Astrocyte of the spinal cord (primary cell): ENCODE results near the gene INSC.

Experiments
- DNase-seq: peaks from one replicate; pipeline ENCODE4 v3.0.0; 2011; ENCODE audit warnings: low read depth, low spot score
- H3K4me3 ChIP-seq: 2 replicates; pipeline ENCODE4 v1.5.1; 2011; ENCODE audit warnings: low read depth, mild to moderate bottlenecking, low read length, moderate library complexity
- in situ Hi-C: cut with HindIII; loops from 2 replicates; pipeline ENCODE4 v1.10.0; 2017; ENCODE audit warnings: low sequenced_read_pairs
- TF ChIP-seq, protein P1 (sequence below): IDR thresholded peaks from 2 replicates; pipeline ENCODE4 v1.5.1; 2012; ENCODE audit warnings: low read depth, mild to moderate bottlenecking, low read length, inconsistent platforms

The INSC gene

DNA sequence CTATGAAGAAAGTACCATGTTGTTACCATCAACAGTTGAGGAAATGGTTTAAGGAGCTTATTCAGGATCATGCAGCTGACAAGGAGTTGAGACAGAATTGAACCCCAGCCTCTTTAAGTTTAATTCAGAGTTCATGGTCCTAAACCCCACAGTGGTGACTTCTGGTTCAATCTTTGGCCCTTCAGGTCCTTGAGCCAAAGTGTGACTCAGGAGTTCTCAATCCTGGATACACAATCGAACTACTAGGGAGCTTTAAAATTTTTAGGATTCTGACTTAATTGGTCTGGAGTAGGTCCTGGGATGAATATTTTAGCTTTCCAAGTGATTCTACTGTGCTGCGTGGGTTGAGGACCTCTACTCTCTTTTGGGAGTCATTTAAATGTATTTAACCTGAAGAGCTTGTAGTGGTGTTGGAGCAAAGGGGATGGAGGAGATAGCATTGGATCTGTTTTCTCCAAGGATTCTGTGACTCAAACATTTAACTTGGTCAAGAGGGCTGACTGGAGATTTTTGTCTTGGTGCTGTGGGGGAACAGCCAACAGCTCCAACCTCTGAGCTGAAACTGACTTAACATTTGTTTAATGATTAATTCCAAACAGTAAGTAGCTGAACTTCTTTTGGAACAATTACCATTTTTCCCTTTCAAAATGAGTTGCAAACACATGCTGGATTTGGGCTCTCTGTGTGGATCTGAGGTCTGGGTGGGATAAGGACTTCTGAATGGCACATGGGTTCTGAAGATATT, 80.1 kb downstream of the INSC start:
- H3K4me3 ChIP-seq: no peak overlapping the region
- DNase-seq: peak; percentile 75
- TF ChIP-seq, protein P1, sequence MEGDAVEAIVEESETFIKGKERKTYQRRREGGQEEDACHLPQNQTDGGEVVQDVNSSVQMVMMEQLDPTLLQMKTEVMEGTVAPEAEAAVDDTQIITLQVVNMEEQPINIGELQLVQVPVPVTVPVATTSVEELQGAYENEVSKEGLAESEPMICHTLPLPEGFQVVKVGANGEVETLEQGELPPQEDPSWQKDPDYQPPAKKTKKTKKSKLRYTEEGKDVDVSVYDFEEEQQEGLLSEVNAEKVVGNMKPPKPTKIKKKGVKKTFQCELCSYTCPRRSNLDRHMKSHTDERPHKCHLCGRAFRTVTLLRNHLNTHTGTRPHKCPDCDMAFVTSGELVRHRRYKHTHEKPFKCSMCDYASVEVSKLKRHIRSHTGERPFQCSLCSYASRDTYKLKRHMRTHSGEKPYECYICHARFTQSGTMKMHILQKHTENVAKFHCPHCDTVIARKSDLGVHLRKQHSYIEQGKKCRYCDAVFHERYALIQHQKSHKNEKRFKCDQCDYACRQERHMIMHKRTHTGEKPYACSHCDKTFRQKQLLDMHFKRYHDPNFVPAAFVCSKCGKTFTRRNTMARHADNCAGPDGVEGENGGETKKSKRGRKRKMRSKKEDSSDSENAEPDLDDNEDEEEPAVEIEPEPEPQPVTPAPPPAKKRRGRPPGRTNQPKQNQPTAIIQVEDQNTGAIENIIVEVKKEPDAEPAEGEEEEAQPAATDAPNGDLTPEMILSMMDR: no peak
- in situ Hi-C loops: no loop called here

DNA sequence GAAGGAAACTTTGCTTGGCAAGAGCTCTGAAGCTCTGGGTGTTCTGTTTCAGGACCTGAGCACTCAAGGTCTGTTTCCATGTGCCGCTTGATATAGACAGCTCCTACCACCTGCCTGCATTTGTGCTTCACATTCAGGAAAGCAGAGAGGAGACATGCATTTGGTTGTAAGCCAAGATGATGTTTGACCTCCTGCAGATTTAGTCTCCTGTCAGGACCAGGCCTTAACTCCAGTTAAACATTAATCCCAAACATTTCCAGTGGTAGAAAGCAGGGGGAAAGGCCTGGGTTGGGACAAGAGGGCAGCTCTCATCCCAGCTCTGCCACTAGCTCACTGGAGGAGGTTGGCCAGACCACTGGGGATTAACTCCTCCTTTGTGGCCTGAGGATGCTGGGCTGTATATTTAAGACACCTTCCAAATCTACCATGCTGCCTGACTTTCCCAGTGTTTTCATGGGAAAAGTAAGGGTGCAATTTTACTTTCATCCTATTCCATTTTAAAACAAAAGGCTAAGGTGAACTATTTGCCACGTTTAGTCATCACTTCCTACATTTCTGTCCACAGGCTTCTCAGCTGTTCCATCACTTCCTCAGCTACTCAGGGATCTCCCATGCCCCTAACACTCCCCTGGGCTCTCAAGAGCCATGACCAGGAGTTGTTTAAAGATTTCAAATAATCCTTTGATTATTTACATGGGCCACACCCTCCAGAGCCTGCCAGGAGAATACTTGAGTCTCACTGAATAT, 80.9 kb downstream of the INSC start:
- in situ Hi-C loops: no loop called here
- H3K4me3 ChIP-seq: no peak overlapping the region
- DNase-seq: no peak
- TF ChIP-seq, protein P1: no peak

DNA sequence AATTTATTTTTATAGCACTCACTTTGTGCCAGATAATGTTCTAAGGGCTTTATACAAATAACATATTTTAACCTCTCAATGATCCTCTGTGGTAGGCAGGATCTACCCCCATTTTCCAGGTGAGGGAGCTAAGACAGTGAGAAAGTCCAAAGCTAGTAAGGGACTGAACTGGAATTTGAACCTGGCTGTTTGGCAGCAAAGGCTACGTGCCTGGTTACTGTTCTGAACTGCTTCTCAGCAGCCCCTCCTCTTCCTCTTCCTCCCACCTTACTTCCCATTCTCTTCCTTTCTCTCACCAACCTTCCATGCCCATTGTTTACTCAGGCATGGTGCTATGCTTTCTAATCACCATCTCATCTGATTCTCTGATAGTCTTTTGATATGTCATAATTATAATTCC, 82.0 kb downstream of the INSC start:
- DNase-seq: no peak
- no peak overlapping the region for H3K4me3 ChIP-seq
- in situ Hi-C loops: no loop called here
- TF ChIP-seq, protein P1: no peak

DNA sequence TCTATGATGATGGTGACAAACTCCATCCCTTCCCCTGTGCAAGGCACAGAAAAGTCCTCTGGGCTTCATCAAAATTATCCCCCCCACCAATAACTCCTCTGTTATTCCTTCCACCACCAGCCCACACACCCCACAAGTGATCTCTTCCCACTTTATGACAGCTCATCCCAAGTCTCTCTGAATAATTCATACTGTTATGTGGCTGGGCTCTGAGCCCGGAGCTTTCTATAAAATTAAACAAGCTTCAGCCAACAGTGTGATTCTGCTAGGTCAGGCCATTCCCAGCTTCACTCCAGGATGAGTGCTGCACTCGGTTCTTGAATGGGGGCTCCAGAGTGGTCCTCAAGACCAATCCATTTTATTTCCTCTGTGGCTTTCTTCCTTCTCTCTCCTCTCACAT, 83.0 kb downstream of the INSC start:
- in situ Hi-C loops: no loop called here
- TF ChIP-seq, protein P1: no peak
- no peak overlapping the region for H3K4me3 ChIP-seq
- DNase-seq: no peak

DNA sequence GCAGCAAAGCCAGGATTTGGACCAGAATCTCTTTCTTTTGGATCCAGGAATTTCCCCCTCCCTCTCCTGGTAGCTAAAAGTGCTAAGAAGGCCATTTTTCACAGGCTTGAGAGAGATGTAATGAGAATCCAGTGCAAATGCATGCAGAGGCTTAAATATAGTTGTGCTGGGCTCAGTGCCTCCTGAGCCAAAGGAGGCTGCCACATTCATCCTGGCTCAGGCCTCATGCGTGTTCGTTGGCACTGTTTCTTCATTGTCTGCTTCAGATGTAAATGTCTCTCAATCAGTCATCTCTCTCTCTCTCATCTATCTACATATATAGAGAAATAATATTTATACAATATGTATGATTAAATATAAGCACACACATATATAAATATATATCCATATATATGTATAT, 83.6 kb downstream of the INSC start:
- TF ChIP-seq, protein P1: no peak
- no peak overlapping the region for H3K4me3 ChIP-seq
- in situ Hi-C loops: no loop called here
- DNase-seq: no peak

DNA sequence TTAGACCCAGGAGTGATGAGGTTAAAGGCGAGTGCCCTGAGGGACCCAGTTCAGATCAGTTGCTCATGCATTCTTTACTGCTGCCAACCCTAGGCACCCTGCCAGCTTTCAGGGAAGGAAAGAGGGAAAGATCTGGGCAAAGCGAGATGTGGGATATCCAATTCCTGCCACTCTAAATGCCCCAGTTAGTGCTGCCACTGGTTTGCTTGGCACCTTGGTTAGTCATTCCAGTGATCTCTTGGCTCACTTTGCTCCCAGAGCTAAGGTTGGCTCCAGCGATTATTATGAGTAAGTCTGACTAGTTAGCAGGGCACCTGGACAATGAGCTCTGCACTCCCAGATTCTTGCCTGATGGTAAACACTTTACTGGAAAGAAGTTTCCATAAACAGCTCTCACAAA, 85.0 kb downstream of the INSC start:
- DNase-seq: peak; percentile 47
- in situ Hi-C loops: no loop called here
- no peak overlapping the region for H3K4me3 ChIP-seq
- TF ChIP-seq, protein P1: no peak
